HG03039 (cell line): ENCODE measurements around the gene ASB3.
"Not testable (repeated sequence)": the region's sequence is repeated elsewhere in the genome, so short reads cannot be mapped to it uniquely, and the experiment has no call there.

Experiments
- ATAC-seq: cut with Tn5 transposase; IDR thresholded peaks from one replicate; pipeline ENCODE4 v1.9.1; 2021; ENCODE audit warnings: mild to moderate bottlenecking, moderate library complexity; ENCODE audit not compliant: unreplicated experiment

The ASB3 gene, protein sequence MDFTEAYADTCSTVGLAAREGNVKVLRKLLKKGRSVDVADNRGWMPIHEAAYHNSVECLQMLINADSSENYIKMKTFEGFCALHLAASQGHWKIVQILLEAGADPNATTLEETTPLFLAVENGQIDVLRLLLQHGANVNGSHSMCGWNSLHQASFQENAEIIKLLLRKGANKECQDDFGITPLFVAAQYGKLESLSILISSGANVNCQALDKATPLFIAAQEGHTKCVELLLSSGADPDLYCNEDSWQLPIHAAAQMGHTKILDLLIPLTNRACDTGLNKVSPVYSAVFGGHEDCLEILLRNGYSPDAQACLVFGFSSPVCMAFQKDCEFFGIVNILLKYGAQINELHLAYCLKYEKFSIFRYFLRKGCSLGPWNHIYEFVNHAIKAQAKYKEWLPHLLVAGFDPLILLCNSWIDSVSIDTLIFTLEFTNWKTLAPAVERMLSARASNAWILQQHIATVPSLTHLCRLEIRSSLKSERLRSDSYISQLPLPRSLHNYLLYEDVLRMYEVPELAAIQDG

DNA sequence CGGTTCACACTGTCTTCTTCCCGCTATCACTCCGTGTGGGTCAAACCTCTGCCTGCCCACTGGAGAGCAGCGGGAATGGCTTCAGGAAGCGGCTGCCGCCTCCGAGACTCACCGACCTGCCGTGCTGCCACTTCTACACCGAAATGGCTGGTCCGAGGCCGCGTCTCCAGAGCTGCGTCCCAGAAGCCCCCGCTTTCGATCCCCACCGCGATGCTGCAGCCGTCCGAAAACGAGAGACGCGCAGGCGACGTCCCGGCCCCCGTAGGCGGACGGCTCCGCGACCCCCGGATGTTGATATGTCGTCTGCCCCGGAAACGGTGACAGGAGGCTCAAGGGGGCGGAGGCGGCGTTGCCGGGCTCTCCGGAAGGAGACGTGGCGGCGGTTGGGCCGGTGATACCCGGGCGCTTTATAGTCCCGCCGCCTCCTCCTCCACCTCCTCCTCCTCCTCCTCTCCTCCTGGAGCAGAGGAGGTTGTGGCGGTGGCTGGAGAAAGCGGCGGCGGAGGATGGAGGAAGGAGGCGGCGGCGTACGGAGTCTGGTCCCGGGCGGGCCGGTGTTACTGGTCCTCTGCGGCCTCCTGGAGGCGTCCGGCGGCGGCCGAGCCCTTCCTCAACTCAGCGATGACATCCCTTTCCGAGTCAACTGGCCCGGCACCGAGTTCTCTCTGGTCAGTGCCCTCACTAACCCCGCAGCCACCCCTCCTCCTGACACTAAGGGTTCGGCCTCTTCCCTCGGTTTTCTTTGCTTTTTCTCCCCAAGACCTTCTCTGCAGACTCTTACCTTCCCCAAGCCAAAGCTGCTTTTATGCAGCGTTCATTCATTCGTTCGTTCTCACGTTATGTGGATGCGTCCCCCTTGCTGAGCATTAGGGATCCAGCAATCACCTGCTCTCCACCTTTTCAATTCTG is at the start of gene ASB3, which contains the start of gene ERLEC1:
Gene ASB3 (minus strand): TSS at position 249 of the 909 bp plus-strand sequence. CDS start 21,381 bp downstream, outside the sequence.
Gene ERLEC1 (plus strand): TSS at position 340 of the 909 bp plus-strand sequence. CDS start 167 bp downstream, at position 507.
- ATAC-seq: peak; percentile 96

DNA sequence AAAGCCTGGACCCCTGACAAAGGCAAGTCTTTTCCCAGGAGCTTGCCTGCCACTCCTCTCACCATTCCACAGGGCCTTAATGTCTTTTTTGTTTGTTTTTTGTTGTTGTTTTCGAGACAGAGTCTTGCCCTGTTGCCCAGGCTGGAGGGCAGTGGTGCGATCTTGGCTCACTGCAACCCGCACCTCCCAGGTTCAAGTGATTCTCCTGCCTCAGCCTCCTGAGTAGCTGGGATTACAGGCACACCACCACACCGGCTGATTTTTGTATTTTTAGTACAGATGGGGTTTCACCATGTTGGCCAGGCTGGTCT is 43.2 kb upstream of the ASB3 start:
- not testable (repeated sequence) for ATAC-seq

DNA sequence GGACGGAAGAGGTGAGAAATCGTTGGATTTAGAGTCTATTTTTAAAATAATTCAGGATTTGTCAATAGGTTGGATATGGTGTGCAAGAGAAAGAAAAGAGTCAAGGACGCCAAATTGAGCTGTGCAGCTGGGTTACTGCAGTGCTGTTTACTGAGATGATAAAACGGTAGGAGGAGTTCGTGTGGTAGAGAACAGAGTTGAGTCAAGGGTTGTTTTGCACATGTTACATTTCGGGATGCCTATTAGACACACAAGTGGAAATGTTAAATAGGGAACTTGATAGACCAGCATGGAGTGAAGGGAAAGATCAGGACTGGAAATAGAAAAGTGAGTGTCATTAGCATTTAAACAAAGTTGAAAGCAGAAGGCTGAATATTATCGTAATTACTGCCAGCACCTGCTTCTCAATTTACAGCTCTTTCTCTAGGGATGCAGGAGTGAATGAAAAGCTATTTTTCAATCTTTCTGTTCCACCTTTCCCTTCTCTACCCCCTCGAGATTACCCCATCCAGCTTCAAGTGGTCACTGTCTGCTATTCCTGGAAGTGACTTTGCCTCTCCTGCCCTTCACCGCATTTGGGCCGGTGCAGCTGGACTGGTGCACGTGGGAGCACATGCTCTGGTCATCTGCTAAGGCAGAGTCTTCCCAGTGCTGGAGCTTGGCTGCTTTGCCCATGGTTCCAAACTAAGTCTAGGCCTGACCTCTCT is 42.7 kb upstream of the ASB3 start:
- no peak for ATAC-seq

DNA sequence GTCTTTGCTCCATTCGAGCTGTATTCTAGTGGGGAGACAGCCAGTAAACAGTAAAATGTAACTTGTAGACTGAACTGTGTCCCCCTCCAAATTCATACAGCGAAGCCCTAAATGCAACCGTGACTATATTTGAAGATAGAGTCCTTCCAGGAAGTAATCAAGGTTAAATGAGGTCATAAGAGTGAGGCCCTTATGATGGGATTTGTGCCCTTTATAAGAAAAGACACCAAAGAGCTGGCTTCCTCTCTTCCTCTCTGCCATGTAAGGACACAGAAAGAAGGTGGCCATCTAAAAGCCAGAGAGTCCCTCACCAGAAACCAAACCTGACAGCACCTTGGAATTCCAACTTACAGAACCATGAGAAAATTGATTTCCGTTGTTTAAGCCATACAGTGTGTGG is 41.6 kb upstream of the ASB3 start:
- ATAC-seq: no peak

DNA sequence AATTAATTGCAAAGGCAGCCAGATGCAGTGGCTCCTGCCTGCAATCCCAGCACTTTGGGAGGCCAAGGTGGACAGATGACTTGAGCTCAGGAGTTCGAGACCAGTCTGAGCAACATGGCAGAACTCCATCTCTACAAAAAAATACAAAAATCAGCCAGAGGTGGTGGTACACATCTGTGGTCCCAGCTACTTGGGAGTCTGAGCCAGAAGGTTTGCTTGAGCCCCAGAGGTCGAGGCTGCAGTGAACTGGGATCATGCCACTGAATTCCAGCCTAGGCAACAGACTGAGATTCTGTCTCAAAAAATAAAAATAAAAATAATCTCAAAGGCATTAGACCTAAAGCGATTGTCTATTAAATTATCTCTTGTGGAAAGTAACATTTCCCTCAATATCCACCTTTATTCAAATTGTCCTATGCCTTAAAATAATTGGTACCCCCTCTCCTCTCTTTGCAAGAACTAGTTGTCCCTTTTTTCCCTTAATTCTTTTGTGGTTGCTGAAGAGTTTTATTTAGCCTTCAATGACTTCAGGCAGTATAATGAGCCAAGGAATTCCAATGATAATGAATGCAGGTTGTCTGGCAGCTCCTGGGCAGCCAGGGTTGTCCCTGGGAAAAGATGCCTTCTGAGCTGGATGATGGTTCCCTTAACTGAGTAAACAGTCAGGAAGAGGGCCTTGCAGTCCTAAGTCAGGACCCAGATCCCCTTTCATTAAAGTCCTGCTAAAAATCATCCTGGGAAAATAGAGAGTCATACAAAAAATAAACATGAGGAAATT is 40.8 kb upstream of the ASB3 start:
- ATAC-seq: no peak

DNA sequence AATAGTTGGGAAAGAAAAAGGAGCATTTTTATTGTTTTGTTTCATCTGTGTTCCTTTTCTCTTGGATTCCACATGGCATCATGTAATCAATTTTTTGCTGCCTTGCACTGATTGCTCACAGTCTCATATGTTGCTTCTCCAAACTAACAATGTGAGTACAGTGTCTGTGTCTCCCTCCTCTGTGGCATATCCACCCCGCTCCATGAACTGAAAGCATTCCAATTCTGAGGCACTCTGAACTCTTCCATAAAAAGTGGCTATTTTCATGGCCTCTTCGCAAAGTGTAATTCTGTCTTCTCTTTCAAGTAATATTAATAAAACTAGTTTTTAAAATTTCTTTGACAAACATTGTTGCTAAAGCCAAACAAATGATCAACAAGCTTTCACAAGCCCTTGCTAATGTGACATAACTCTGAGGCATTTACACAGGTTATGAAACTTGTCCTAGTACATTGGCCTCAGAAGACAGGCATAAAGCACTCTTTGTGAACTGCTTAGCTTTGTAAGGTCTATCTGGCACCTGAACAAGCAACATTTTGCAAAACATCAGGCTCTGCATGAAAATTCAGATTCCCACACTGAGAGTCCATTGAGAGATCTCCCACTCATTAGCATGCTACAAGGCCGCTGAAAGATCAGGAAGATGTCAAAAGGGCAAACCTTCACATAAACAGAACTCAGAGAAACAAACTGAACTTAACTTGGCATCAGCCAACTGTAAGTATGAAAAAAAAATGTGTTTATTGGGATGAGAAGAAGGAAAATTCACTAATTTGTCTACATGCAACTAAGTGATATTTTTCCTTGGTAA is 40.0 kb upstream of the ASB3 start:
- no peak for ATAC-seq

DNA sequence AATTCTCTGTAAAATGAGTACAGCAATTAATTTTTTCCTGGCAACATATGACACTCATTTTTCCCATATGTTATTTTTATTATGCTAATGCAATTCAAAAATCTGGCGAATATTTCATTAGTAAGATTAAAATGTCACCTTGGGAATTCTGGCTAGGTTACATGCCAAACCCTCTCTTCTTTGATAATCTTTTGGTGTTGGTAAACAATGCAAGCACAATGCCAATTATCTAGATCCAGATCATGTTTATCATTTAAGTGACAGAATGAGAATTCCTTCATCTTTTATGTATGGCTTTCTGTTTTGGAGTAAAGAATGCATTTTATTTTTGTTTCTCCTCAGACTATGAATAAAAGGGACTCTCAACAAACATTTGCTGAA is 39.3 kb upstream of the ASB3 start:
- ATAC-seq: no peak

DNA sequence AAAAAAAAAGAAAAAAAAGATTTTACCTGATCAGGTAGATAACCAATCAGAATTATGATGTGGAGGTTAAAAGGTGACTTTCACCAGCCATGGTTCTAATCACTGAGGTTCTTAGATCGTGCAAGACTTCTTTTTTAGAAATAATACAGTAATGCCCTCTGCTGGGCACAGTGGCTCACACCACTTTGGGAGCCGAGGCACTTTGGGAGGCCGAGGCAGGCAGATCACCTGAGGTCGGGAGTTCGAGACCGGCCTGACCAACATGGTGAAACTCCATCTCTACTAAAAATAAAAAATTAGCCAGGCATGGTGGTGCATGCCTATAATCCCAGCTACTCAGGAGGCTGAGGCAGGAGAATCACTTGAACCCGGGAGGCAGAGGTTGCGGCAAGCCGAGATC is 36.9 kb upstream of the ASB3 start:
- ATAC-seq: not testable (repeated sequence)

DNA sequence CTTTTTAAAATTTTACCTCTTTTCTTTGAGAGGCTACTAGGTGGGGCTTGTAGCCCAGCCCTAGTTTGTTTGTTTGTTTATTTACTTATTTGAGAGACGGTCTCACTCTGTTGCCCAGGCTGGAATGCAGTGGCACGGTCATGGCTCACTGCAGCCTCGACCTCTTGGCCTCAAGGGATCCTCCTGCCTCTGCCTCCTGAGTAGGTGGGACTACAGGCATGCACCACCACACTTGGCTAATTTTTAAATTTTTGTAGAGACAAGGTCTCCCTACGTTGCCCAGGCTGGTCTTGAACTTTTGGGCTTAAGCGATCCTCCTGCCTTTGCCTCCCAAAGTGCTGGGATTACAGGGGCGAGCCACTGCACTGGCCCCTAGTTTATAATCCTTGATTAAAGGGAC is 35.1 kb upstream of the ASB3 start:
- no peak for ATAC-seq

DNA sequence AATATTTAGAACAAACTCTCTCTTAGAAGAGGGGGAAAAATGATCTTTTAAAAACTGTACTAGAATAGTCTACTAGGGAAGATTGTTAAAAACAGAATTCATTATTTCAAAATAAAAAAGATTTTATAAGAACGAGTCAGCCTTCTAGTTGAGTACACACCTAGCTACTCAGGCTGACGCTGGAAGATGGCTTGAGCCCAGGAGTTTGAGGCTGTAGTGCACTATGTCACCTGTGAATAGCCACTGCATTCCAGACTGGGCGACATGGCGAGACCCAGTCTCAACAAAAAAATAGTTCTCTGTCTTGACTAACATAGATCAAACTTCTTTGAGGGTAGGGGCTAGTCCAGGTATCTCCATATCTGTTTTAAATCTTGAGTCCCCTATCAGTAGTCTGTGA is 34.0 kb upstream of the ASB3 start:
- no peak for ATAC-seq

DNA sequence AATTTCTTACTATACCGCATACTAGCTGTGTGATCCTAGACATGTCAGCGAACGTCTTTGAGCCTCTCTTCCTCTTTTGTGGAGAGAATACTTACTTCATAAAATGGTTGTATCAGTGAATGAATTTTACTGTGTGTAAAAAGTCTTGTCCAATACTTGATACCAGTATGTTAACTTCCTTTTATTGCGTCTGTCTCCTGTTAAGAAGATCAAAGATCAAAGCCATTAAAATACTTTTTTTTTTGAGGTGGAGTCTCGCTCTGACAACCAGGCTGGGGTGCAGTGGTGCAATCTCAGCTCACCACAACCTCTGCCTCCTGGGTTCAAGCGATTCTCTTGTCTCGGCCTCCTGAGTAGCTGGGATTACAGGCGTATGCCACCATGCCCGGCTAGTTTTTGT is 33.3 kb upstream of the ASB3 start:
- no peak for ATAC-seq

DNA sequence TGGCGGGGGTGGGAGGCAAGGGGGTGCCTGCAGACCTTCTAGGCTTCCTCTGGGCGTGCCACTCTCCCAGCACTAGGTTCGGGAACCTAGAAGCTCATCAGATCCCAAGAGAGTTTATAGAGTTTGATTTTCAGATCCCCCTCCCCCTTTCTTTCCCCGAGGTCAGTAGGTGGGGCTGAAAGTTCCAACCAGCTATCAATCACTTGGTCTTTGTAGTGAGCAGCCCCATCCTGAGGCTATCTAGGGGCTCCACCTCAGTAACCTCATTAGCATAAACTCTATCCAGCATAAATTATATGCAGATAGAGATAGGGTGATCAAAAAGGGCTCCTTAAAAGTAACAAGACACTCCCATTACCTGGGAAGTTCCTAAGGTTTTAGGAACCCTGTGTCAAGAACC is 32.9 kb upstream of the ASB3 start:
- no peak for ATAC-seq

DNA sequence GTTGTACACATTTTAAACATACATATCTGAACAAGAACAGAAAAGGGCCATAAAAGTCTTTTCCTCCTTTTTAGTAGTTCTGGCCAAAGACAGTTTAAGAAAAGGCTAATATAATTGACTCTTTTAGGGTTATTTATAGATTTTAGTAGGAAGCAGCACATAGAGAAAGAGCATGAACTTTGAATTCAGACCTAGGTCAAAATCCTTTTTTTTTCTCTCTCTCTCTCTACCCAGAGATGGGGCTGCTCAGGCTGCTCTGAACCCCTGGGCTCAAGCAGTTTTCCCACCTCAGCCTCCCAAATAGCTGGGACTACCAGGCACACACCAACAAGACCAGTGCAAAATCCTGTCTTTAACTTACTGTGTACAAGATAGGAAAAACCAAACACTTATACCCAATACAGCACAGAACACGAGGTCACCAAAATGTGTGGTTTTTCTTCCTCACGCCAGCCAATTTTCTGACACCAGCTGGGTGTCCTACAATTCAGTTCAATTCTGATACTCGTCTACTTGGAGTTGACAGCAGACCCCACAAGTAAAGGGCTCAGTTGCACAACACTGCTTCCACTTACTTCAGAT is 32.2 kb upstream of the ASB3 start:
- ATAC-seq: no peak

DNA sequence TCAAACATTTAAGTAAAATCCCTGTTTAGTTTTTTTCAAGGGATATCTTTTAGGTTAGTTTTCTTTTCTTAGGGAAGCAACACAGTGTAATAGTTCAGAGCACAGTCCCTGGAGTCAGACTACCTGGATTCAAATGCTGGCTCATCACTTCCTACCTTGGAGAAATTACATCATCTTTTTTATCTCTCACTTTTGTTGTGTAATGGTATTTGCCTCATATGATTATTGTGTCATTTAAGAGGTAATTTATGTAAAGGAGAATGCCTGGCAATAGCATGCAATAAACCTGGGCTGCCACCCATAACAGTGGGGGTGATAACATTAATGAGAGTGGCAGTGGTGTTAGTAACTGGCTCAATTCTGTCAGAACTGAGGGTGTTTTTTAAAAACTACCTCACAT is 26.4 kb upstream of the ASB3 start:
- ATAC-seq: no peak

DNA sequence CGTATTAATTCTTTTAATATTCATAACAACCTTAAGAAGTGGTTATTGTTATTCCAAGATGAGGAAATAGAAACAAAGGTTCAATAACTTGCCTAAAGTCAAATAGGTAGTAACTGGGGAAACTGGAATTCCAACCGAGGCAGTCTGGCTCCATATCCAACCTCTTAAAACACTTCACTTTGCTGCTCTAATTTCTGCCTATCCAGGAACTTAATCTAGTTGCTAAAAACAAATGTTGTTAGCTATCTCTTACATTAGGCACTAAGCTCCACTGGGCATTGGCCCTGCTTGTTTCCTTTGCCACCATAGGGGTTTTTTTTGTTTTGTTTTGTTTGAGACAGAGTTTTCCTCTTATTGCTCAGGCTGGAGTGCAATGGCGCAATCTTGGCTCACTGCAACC is 24.8 kb upstream of the ASB3 start:
- ATAC-seq: no peak

DNA sequence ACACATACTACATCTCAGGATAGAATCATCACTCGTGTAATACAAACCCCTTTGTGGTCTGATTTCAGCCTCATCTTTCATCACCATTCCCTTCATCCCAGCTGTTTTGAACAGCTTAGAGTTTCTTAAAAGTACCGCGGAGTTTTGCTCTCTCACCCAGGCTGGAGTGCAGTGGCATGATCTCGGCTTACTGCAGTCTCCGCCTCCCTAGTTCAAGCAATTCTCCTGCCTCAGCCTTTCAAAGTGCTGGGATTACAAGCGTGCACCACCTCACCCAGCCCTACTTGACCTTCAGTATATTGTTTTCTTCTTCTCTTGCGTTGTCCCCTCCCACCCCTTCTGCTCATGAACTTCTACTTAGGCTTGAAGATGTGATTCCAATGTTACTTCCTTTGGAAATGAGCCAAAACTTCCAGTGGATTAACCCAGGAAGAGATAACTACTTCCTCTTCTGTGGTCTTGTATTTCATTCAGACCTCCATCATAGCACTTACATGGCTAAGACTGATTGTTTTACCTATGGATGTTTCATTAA is 15.9 kb upstream of the ASB3 start:
- no peak for ATAC-seq

DNA sequence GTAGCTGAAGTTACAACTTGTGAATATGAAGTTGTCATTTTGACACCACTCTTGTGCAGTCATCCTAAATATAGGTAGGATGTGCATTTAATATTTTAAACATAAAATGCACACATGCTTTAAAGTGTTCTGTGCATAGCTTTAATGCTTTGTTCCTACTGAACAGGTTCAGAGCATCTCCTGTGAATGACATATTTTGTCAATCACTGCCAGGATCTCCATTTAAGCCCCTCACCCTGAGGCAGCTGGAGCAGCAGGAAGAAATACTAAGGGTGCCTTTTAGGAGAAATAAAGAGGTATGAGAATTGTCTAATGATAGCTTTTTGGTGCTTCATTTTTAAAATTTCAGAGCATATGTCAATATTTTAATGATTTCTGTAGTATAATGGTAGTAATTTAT is 14.8 kb upstream of the ASB3 start:
- no peak for ATAC-seq

DNA sequence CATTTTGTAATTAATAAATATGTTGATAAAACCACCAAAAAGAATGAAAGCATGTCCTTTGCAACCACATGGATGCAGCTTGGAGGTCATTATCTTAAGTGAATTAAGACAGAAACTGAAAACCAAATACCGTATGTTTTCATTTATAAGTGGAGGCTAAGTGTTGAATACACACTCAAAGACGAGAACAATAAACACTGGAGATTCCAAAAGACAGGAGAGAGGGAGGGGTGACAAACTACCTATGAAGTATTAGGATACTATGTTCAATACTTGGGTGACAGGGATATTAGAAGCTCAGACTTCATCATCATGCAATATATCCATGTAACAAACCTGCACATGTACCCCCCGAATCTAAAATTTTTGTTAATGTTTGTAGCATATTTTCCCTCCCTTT is 7.1 kb upstream of the ASB3 start:
- no peak for ATAC-seq

DNA sequence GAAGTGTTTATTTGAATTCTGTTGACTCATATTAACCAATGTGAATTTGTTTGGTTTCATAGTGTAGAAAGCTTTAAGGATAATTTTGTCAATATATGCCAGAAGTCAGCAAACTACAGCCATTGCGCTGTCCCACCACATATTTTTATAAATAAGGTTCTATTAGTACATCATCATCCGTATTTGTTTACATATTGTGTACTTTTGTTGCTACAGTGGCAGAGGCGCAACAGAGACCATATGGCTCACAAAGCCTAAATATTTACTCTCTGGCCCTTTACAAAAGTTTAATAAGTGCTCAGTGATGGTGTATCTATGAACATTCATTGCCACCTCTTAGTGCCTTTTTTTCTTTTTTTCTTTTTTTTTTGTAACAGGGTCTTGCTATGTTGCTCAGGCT is 6.5 kb upstream of the ASB3 start:
- ATAC-seq: no peak
